GM12891 (cell line): ENCODE results near the gene ZGPAT.

Experiments used
- PAX5 ChIP-seq: IDR thresholded peaks from 2 replicates; pipeline ENCODE4 v1.6.1; 2011; ENCODE audit warnings: low read length, moderate library complexity, mild to moderate bottlenecking; ENCODE audit not compliant: insufficient read depth, severe bottlenecking
- POLR2A ChIP-seq: IDR thresholded peaks from 2 replicates; pipeline ENCODE4 v1.6.1; 2011; ENCODE audit warnings: low read depth, low read length, control low read depth
- SPI1 ChIP-seq: IDR thresholded peaks from 2 replicates; pipeline ENCODE4 v1.6.1; 2011; ENCODE audit warnings: low read depth, low read length, control low read depth
- TAF1 ChIP-seq: IDR thresholded peaks from 2 replicates; pipeline ENCODE4 v1.6.1; 2011; ENCODE audit warnings: low read depth, low read length, control low read depth

DNA sequence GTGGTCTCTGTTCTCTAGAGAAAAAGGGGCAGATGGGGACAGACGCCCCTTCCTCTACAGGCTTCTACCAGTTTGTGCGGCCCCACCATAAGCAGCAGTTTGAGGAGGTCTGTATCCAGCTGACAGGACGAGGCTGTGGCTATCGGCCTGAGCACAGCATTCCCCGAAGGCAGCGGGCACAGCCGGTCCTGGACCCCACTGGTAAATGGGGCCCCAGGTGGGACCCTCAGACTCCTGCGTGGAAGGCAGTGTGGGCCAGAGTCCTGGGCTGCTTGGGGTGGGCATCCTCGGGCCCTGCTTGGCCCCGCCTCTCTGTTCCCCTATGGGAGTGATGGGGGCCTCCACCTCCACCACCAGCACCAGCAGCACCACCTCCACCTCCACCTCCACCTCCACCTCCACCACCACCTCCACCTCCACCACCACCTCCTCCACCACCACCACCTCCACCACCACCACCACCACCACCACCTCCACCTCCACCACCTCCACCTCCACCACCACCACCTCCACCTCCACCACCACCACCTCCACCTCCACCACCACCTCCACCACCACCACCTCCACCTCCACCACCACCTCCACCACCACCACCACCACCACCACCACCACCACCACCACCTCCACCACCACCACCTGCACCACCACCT is 14.6 kb upstream of the ZGPAT start:
- no peak for TF ChIP-seq POLR2A
- TF ChIP-seq PAX5: no peak
- TF ChIP-seq TAF1: no peak
- no peak for TF ChIP-seq SPI1
